GM12865 (cell line): ENCODE results near the gene ZNF230.

Experiments used
- DNase-seq: peaks from one replicate; pipeline ENCODE4 v3.0.0; 2010; ENCODE audit warnings: low read depth
- H3K4me3 ChIP-seq: 2 replicates; pipeline ENCODE4 v1.5.1; 2011; ENCODE audit warnings: mild to moderate bottlenecking, low read depth, low read length, control low read depth
- TF ChIP-seq, protein P1 (sequence below): IDR thresholded peaks from 2 replicates; pipeline ENCODE4 v1.5.1; 2011; ENCODE audit warnings: low read length, control low read depth, low read depth, inconsistent platforms; ENCODE audit not compliant: insufficient read depth; ENCODE audit errors: missing control alignments

Gene ZNF230

DNA sequence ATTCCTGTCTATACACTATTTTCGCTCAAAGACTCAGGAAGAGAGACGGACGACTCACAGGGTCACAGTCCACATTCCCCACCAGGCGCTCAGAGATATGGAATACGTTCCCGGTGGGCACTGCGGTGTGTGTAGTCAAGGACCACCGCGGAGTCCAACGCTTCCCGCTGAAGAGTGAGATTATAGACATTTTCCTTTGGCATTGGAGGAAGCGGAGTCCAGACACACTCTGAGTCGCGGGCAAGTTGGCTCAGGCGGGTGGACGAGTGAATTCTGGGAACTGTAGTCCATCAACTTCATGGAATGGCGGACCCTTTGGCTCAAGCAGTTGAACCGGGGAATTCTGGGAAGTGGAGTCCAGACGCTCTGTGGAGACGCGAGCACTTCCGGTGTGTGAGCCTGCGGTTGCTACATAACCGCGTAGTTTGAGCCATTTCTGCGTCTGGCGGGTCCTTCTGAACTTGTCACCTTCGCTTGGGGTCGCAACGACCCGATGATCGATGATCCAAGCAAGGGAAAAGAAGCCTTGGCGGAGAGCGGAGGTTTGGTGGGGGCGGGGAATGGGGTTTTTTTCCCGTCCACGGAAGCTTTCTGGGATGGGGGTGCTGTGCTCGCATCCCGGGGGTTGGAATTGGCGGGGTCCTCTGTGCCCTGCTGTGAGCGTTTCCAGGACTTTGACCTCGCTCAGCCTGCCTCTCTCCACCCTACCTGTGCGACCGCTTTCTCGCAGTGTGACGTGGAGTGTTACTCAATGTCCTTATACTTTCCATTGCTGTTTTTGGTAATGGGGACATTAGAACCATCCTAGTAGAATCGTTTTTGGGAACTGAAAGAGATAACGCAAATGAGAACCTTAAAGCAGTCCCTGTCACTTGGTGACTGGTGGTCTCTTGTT is at the start of gene ZNF230:
ZNF230 (plus strand) TSS at position 392 of the 895 bp plus-strand sequence. CDS start 4,122 bp downstream, outside the sequence.
- TF ChIP-seq, protein P1, sequence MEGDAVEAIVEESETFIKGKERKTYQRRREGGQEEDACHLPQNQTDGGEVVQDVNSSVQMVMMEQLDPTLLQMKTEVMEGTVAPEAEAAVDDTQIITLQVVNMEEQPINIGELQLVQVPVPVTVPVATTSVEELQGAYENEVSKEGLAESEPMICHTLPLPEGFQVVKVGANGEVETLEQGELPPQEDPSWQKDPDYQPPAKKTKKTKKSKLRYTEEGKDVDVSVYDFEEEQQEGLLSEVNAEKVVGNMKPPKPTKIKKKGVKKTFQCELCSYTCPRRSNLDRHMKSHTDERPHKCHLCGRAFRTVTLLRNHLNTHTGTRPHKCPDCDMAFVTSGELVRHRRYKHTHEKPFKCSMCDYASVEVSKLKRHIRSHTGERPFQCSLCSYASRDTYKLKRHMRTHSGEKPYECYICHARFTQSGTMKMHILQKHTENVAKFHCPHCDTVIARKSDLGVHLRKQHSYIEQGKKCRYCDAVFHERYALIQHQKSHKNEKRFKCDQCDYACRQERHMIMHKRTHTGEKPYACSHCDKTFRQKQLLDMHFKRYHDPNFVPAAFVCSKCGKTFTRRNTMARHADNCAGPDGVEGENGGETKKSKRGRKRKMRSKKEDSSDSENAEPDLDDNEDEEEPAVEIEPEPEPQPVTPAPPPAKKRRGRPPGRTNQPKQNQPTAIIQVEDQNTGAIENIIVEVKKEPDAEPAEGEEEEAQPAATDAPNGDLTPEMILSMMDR = no peak
- peak within 1 kb of the TSS; percentile 74 for H3K4me3 ChIP-seq
- peak; percentile 96 for DNase-seq

GRCh38 chr19:43956827-43957226 is 45.9 kb upstream of the ZNF230 start:
- H3K4me3 ChIP-seq = no peak overlapping the region
- TF ChIP-seq, protein P1 = no peak
- peak; percentile 20 for DNase-seq

DNA sequence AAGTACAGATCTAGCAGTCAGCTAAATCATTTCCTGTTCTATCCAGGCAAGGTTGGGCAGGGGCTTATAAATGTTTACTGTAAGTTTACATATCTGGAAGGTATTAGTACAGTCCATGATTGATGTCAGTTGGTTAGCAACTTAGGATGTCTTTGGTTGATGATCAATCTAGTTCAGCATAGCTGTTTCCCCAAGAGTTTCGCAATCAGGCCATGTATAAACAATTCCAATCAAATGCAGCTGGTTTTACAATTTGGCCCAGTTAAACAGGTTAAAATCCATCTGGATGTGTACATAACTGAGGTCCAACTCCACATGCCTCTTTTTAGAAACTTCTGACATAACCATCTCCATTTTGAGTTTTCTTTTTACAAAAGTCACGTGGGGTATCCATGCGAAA is 44.9 kb upstream of the ZNF230 start:
- TF ChIP-seq, protein P1 = no peak
- no peak overlapping the region for H3K4me3 ChIP-seq
- no peak for DNase-seq

DNA sequence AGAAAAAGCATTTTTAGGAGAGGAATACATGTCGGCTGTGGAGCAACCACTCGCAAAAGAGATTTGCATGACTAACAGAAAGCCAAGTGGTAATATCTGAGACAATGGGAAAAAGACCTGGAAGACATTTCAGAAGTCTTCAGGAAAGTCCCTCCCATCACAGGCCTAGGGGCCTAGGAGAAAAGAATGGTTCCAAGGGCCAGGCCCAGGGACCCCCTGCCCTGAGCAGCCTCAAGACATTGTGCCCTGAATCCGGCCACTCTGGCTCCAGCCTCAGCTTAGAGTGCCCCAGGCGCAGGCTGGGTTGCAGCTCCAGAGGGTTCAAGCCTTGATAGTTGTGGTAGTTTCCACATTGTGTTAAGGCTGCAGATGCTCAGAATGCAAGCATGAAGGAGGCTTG is 42.3 kb upstream of the ZNF230 start:
- no peak for DNase-seq
- TF ChIP-seq, protein P1 = no peak
- no peak overlapping the region for H3K4me3 ChIP-seq

- no peak overlapping the region for H3K4me3 ChIP-seq
- TF ChIP-seq, protein P1 = no peak
- DNase-seq = no peak
These were observed 36.6 kb upstream of the ZNF230 start for GRCh38 chr19:43966079-43966694.

GRCh38 chr19:43976732-43977131 is 26.0 kb upstream of the ZNF230 start:
- DNase-seq = no peak
- TF ChIP-seq, protein P1 = no peak
- no peak overlapping the region for H3K4me3 ChIP-seq
